Putamen (tissue), 1 donor: ENCODE results near the gene PLD2.
"Not testable (repeated sequence)": the region's sequence is repeated elsewhere in the genome, so short reads cannot be mapped to it uniquely, and the experiment has no call there.

Source experiments
- DNase-seq: peaks from one replicate; pipeline ENCODE4 v3.0.0-alpha.2; 2016; ENCODE audit warnings: low spot score

PLD2 gene

GRCh38 chr17:4858068-4858881, 51.3 kb downstream of the PLD2 start:
- DNase-seq: peak; percentile 94

GRCh38 chr17:4858882-4859260, 51.9 kb downstream of the PLD2 start:
- DNase-seq: no peak

GRCh38 chr17:4859816-4860625, 53.1 kb downstream of the PLD2 start:
- DNase-seq: no peak

- no peak for DNase-seq
Measured at GRCh38 chr17:4860651-4861050, 53.7 kb downstream of the PLD2 start.

GRCh38 chr17:4861052-4861451, 54.1 kb downstream of the PLD2 start:
- no peak for DNase-seq

GRCh38 chr17:4862720-4863119, 55.8 kb downstream of the PLD2 start:
- DNase-seq: no peak

GRCh38 chr17:4863321-4863720, 56.4 kb downstream of the PLD2 start:
- no peak for DNase-seq

- not testable (repeated sequence) for DNase-seq
Measured at GRCh38 chr17:4867535-4867934, 60.6 kb downstream of the PLD2 start.

GRCh38 chr17:4869058-4869998, 62.4 kb downstream of the PLD2 start:
- DNase-seq: not testable (repeated sequence)

GRCh38 chr17:4870855-4871254, 63.9 kb downstream of the PLD2 start:
- no peak for DNase-seq

- DNase-seq: no peak
Measured at GRCh38 chr17:4872786-4873185, 65.8 kb downstream of the PLD2 start.
